A549 (cell line): ENCODE measurements around the gene FER. TPM values are rescaled to one million over a fixed set of nuclear protein-coding genes. Genes with fewer than 3 reads are reported as not detected.
"Not testable (repeated sequence)": the region's sequence is repeated elsewhere in the genome, so short reads cannot be mapped to it uniquely, and the experiment has no call there.

Experiments used
- ATAC-seq, 2 experiments: fragments of 200-7000 bp in 1 of 2; fragments of >200 bp in 1 of 2; cut with Nextera tagmentation in 1 of 2; cut with Tn5 transposase in 1 of 2; 3 replicates each; pipeline versions ENCODE4 v1.8.0 to v1.9.1; 2018 to 2020; ENCODE audit warnings: mild to moderate bottlenecking in 1 of 2, moderate library complexity in 1 of 2
- CTCF ChIA-PET: fragments of 300-600 bp; sonication (Branson Sonifier 250); formaldehyde crosslinking; extraction: SDS; loops from one replicate; lab custom pipeline; 2021; ENCODE audit warnings: antibody characterized with exemption, inconsistent platforms; lab: Yijun Ruan, JAX
- POLR2A ChIA-PET: fragments of 350-600 bp; formaldehyde crosslinking; extraction: SDS; loops from one replicate; lab custom pipeline; 2021; ENCODE audit warnings: antibody characterized with exemption, inconsistent platforms; lab: Yijun Ruan, JAX
- DNase-seq, 2 experiments: peaks; one replicate each; pipeline versions ENCODE4 v3.0.0 to v3.0.0-alpha.2; 2011 to 2016; ENCODE audit warnings: low read depth in 1 of 2, low spot score in 1 of 2
- FAIRE-seq: peaks from 2 replicates; lab custom pipeline; 2011; peaks lifted over from hg19 to GRCh38; lab: Jason Lieb, UNC
- H3K27ac ChIP-seq, 2 experiments: fragments of >200 bp; sonication (Bioruptor Twin); formaldehyde crosslinking; 3 replicates each; pipeline ENCODE4 v1.5.1; 2016 to 2017
- H3K4me1 ChIP-seq: fragments of >200 bp; sonication (Bioruptor Twin); formaldehyde crosslinking; 3 replicates; pipeline ENCODE4 v1.6.1; 2016
- H3K4me2 ChIP-seq: fragments of >200 bp; sonication (Bioruptor Twin); formaldehyde crosslinking; 3 replicates; pipeline ENCODE4 v1.6.1; 2016
- H3K4me3 ChIP-seq: fragments of >200 bp; sonication (Bioruptor Twin); formaldehyde crosslinking; 3 replicates; pipeline ENCODE4 v1.5.1; 2016
- H3K9me3 ChIP-seq: fragments of >200 bp; sonication (Bioruptor Twin); formaldehyde crosslinking; 3 replicates; pipeline ENCODE4 v1.6.1; 2016
- ATOH8 ChIP-seq: fragments of 250-450 bp; sonication (Bioruptor Pico); IDR thresholded peaks from 2 replicates; pipeline ENCODE4 v1.5.0; 2020; ENCODE audit warnings: low read depth, mild to moderate bottlenecking, moderate library complexity
- BCL3 ChIP-seq: fragments of >200 bp; sonication (Bioruptor Twin); formaldehyde crosslinking; IDR thresholded peaks from 3 replicates; pipeline ENCODE4 v1.6.1; 2016
- BHLHE40 ChIP-seq: IDR thresholded peaks from 2 replicates; pipeline ENCODE4 v1.6.1; 2012; ENCODE audit warnings: low read depth, low read length, inconsistent platforms
- CBX2 ChIP-seq: fragments of 200-600 bp; sonication (generic); IDR thresholded peaks from 2 replicates; pipeline ENCODE4 v1.6.1; 2016; ENCODE audit warnings: low read depth, mild to moderate bottlenecking, borderline replicate concordance
- E2F6 ChIP-seq: IDR thresholded peaks from 2 replicates; pipeline ENCODE4 v1.6.1; 2012; ENCODE audit warnings: low read depth, borderline replicate concordance
- EHF ChIP-seq: fragments of 250-450 bp; sonication (Bioruptor Pico); IDR thresholded peaks from 2 replicates; pipeline ENCODE4 v1.5.0; 2020; ENCODE audit warnings: mild to moderate bottlenecking
- FOSB ChIP-seq: fragments of 250-450 bp; sonication (Bioruptor Pico); IDR thresholded peaks from 2 replicates; pipeline ENCODE4 v1.5.0; 2020; ENCODE audit warnings: mild to moderate bottlenecking, moderate library complexity
- GATA3 ChIP-seq: IDR thresholded peaks from 2 replicates; pipeline ENCODE4 v1.6.1; 2012; ENCODE audit warnings: borderline replicate concordance
- HDAC2 ChIP-seq: fragments of 200-600 bp; sonication (generic); IDR thresholded peaks from 2 replicates; pipeline ENCODE4 v1.6.1; 2016
- HES2 ChIP-seq: fragments of >200 bp; sonication (Bioruptor Twin); formaldehyde crosslinking; IDR thresholded peaks from 2 replicates; pipeline ENCODE4 v1.6.1; 2016
- MAFK ChIP-seq: fragments of 450-650 bp; IDR thresholded peaks from 2 replicates; pipeline ENCODE4 v1.6.1; 2014; ENCODE audit not compliant: partially characterized antibody
- MAZ ChIP-seq: fragments of 150-350 bp; IDR thresholded peaks from 2 replicates; pipeline ENCODE4 v1.6.1; 2014; ENCODE audit warnings: antibody characterized with exemption, low read depth, low read length, borderline replicate concordance
- MYC ChIP-seq: IDR thresholded peaks from 2 replicates; pipeline ENCODE4 v1.6.1; 2012; ENCODE audit warnings: mild to moderate bottlenecking, inconsistent platforms, low read length, improper control_type of control experiment, borderline replicate concordance
- NFE2L2 ChIP-seq: fragments of 150-350 bp; conservative IDR thresholded peaks from 2 replicates; pipeline ENCODE4 v1.6.1; 2014; ENCODE audit warnings: low read length
- NR3C1 ChIP-seq: fragments of >200 bp; sonication (Bioruptor Twin); formaldehyde crosslinking; IDR thresholded peaks from 3 replicates; pipeline ENCODE4 v1.6.1; 2017
- PHF8 ChIP-seq: fragments of 200-600 bp; sonication (generic); IDR thresholded peaks from 2 replicates; pipeline ENCODE4 v1.6.1; 2016; ENCODE audit warnings: low read depth, mild to moderate bottlenecking, antibody characterized with exemption, moderate library complexity, borderline replicate concordance
- POLR2AphosphoS2 ChIP-seq: conservative IDR thresholded peaks from 2 replicates; pipeline ENCODE4 v1.6.1; 2012; ENCODE audit warnings: low read length, improper control_type of control experiment, inconsistent platforms
- RARB ChIP-seq: fragments of 250-450 bp; sonication (Bioruptor Pico); IDR thresholded peaks from 2 replicates; pipeline ENCODE4 v1.8.0; 2021; ENCODE audit warnings: mild to moderate bottlenecking, moderate library complexity
- RFX5 ChIP-seq: fragments of 450-650 bp; IDR thresholded peaks from 2 replicates; pipeline ENCODE4 v1.7.1; 2014; ENCODE audit warnings: antibody characterized with exemption, mild to moderate bottlenecking, moderate library complexity
- SREBF2 ChIP-seq: fragments of 450-650 bp; IDR thresholded peaks from 2 replicates; pipeline ENCODE4 v1.6.1; 2014; ENCODE audit warnings: mild to moderate bottlenecking, moderate library complexity
- USF2 ChIP-seq: fragments of 450-650 bp; IDR thresholded peaks from 2 replicates; pipeline ENCODE4 v1.6.1; 2014; ENCODE audit warnings: antibody characterized with exemption
- ZC3H11A ChIP-seq: fragments of 450-650 bp; IDR thresholded peaks from 2 replicates; pipeline ENCODE4 v1.6.1; 2014; ENCODE audit warnings: antibody characterized with exemption, mild to moderate bottlenecking
- WGBS: methylation state at CpG from one replicate; pipeline ENCODE4 v1.1.6; 2017; ENCODE audit errors: missing lambda C conversion rate; 5-methylcytosine and 5-hydroxymethylcytosine counted together
- polyA plus RNA-seq, 4 experiments: library from polyadenylated mRNA; depleted of rRNA in 3 of 4; stranded (reverse); fragments of >200 nt; fragmentation: RNase III in 1 of 4; extraction: RNeasy Plus Mini Kit Qiagen cat#74134 plus additional on column Dnase treatment in 1 of 4; gene quantifications; 2 replicates in 3 of 4; 3 replicates in 1 of 4; pipeline ENCODE4 v1.2.3, GENCODE V29; 2011 to 2017
- TF ChIP-seq, protein P1 (sequence below): fragments of 250-450 bp; sonication (Bioruptor Pico); IDR thresholded peaks from 2 replicates; pipeline ENCODE4 v1.5.0; 2021; ENCODE audit warnings: mild to moderate bottlenecking, moderate library complexity, borderline replicate concordance

FER gene
- polyA plus RNA-seq, 2 of the 4 experiments (the other 2 are of a cell fraction): 3.6 to 12.3 TPM

GRCh38 chr5:109006129-109006528 is 258.4 kb downstream of the FER start (continued):
- TF ChIP-seq BCL3: no peak
- TF ChIP-seq EHF (CRISPR knock-in tag): no peak

- DNase-seq (no peak), ATAC-seq (no peak), FAIRE-seq (no peak)
- no peak overlapping the region for H3K27ac ChIP-seq
- no peaks in the 10 kb centered on the region for H3K4me1 ChIP-seq
- TF ChIP-seq NFE2L2: no peak
- no peak overlapping the region for H3K4me2 ChIP-seq
- no peaks in the 10 kb centered on the region for H3K9me3 ChIP-seq
- no peak overlapping the region for H3K4me3 ChIP-seq
- ChIA-PET POLR2A (no interaction called here), CTCF (no interaction called here)
- WGBS: 68% methylated on average over 1 of the region's 1 CpG
Observed at GRCh38 chr5:109016300-109016699, 268.6 kb downstream of the FER start.

DNA sequence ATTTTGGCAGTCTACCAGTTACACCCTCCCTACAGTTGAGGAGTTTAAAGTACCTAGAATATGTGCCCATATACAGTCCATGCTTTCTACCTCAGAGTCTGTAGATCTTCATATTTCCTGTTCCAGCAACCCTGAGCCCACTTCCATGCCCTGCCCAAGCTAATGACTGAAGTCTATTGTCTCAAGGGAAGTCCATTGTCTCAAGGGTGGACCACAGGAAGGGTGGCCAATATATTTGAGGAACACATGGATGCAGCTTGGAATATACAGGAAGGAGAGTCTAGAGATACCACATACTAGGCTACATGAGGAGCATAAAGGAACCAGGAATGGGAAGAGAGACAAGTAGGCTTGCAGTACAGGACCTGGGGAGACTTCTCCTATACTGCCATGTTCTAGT is 274.4 kb downstream of the FER start:
- DNase-seq (no peak), ATAC-seq (no peak), FAIRE-seq (no peak)
- TF ChIP-seq USF2 (no peak), MYC (no peak), BHLHE40 (no peak), MAZ (no peak), ZC3H11A (no peak), MAFK (no peak), RFX5 (no peak), NR3C1 (no peak), GATA3 (no peak), POLR2AphosphoS2 (no peak), EHF (CRISPR knock-in tag) (no peak)
- TF ChIP-seq, protein P1, sequence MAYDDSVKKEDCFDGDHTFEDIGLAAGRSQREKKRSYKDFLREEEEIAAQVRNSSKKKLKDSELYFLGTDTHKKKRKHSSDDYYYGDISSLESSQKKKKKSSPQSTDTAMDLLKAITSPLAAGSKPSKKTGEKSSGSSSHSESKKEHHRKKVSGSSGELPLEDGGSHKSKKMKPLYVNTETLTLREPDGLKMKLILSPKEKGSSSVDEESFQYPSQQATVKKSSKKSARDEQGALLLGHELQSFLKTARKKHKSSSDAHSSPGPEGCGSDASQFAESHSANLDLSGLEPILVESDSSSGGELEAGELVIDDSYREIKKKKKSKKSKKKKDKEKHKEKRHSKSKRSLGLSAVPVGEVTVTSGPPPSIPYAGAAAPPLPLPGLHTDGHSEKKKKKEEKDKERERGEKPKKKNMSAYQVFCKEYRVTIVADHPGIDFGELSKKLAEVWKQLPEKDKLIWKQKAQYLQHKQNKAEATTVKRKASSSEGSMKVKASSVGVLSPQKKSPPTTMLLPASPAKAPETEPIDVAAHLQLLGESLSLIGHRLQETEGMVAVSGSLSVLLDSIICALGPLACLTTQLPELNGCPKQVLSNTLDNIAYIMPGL (CRISPR knock-in tag): no peak
- Histone ChIP-seq H3K4me1 (no peaks in the 10 kb centered on the region), H3K9me3 (0 out of 3 replicates have a peak, but pooled peaks cover 4% of the 10 kb centered on the region), H3K27ac (no peak overlapping the region), H3K4me3 (no peak overlapping the region), H3K4me2 (no peak overlapping the region)
- POLR2A ChIA-PET: no interaction called here
- CTCF ChIA-PET: no interaction called here

GRCh38 chr5:109025729-109026128 is 278.0 kb downstream of the FER start:
- DNase-seq, FAIRE-seq, H3K4me3 ChIP-seq, H3K9me3 ChIP-seq, CTCF ChIA-PET, H3K4me2 ChIP-seq, H3K27ac ChIP-seq, POLR2A ChIA-PET, ATAC-seq, H3K4me1 ChIP-seq: not testable (repeated sequence)
- 0% methylated on average over 1 of the region's 1 CpG for WGBS
- peak; percentile 56 for TF ChIP-seq MAFK

DNA sequence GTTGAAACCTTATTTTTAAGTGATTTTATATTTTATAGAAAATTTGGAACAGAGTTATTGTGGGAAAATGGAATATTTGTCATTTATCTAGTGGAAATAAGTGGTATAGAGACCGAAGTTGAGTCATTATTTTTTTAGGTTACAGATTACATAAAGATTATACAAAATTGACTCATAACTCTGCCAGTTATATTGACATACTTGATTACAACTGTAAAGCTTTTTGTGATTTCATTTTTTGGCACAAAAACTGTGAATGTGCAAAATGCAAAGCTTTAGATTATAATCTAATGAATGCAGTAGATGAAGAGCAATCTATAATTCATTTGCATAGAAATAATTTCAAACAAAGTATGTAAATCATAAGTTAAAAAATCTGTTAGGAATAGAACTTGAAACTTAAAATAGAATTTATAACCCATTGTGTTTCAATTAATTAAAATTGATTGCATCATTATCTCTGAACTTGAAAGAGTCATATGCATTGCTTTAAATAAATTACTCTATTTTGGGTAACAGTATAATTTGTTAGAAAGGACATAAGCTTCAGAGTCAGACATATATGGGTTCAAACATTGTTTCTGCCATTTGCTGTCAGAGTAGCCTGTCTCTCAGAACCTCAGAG is 280.4 kb downstream of the FER start:
- ChIA-PET CTCF (no interaction called here), POLR2A (no interaction called here)
- DNase-seq (no peak), FAIRE-seq (no peak), ATAC-seq (no peak)
- H3K4me2 ChIP-seq: peak overlapping the region; percentile 5; the same call in 1 of the 3 replicates
- H3K4me3 ChIP-seq: no peak overlapping the region
- 29% methylated on average over 1 of the region's 1 CpG for WGBS
- H3K9me3 ChIP-seq: 0 out of 3 replicates have a peak, but pooled peaks cover 4% of the 10 kb centered on the region
- H3K27ac ChIP-seq: no peak overlapping the region
- H3K4me1 ChIP-seq: peaks cover 9% of the 10 kb centered on the region; the same call in 2 of the 3 replicates
- TF ChIP-seq RARB (no peak), CBX2 (no peak), POLR2AphosphoS2 (no peak), EHF (CRISPR knock-in tag) (no peak), HDAC2 (no peak), SREBF2 (no peak), FOSB (CRISPR knock-in tag) (no peak), PHF8 (no peak), E2F6 (no peak), ZC3H11A (no peak), HES2 (no peak), ATOH8 (no peak)
